Upper lobe of left lung (tissue), 4 donors: ENCODE results near the gene DOCK4.

Source experiments
- CTCF ChIP-seq, 6 experiments: fragments of 450-650 bp in 4 of 6; fragments of 200-600 bp in 2 of 6; sonication (generic) in 2 of 6; IDR thresholded peaks; one replicate each; pipeline ENCODE4 v1.5.1; 2016 to 2019; ENCODE audit warnings: antibody characterized with exemption in 6 of 6
- POLR2A ChIP-seq, 4 donors: fragments of 450-650 bp; IDR thresholded peaks; one replicate each; pipeline ENCODE4 v1.5.1; 2016 to 2017; ENCODE audit warnings: antibody characterized with exemption in 4 of 4, mild to moderate bottlenecking in 2 of 4

- TF ChIP-seq CTCF (IDR thresholded peaks at IDR 0.05) (no peak), POLR2A (IDR thresholded peaks at IDR 0.05) (no peak)
Observed at GRCh38 chr7:111821046-111821445, 385.2 kb downstream of the DOCK4 start.
